Occipital lobe (tissue), 2 donors: ENCODE data around the gene CCDC28B. TPM values are rescaled to one million over a fixed set of nuclear protein-coding genes. Genes with fewer than 3 reads are reported as not detected.
"Not testable (repeated sequence)": the region's sequence is repeated elsewhere in the genome, so short reads cannot be mapped to it uniquely, and the experiment has no call there.

Experiments
- DNase-seq: peaks from one replicate; lab custom pipeline; 2025; lab: John Stamatoyannopoulos, UW
- total RNA-seq: library from RNA; depleted of rRNA; stranded (reverse); fragments of >200 nt; gene quantifications from one replicate; pipeline ENCODE4 v1.2.3, GENCODE V29; 2014

The CCDC28B gene
- total RNA-seq, result 31.7 TPM

GRCh38 chr1:32200226-32201010, at the start of gene CCDC28B:
CCDC28B (plus strand) TSS chr1:32200595; CDS start chr1:32201936, 1,341 bp downstream.
- DNase-seq, result peak; percentile 62

- no peak for DNase-seq
Observed at GRCh38 chr1:32150847-32151246, 49.5 kb upstream of the CCDC28B start.

- no peak for DNase-seq
Observed at GRCh38 chr1:32151319-32151787, 49.0 kb upstream of the CCDC28B start.

GRCh38 chr1:32159189-32159588, 41.2 kb upstream of the CCDC28B start:
- DNase-seq, result no peak

GRCh38 chr1:32163405-32163804, 37.0 kb upstream of the CCDC28B start:
- no peak for DNase-seq

GRCh38 chr1:32165633-32166032, 34.8 kb upstream of the CCDC28B start:
- not testable (repeated sequence) for DNase-seq

GRCh38 chr1:32170991-32171390, 29.4 kb upstream of the CCDC28B start:
- no peak for DNase-seq

- DNase-seq, result no peak
Observed at GRCh38 chr1:32172621-32173245, 27.7 kb upstream of the CCDC28B start.

- no peak for DNase-seq
Observed at GRCh38 chr1:32178380-32179192, 21.8 kb upstream of the CCDC28B start.

- DNase-seq, result no peak
Observed at GRCh38 chr1:32179193-32179442, 21.3 kb upstream of the CCDC28B start.

- peak; percentile 91 for DNase-seq
Observed at GRCh38 chr1:32179443-32180185, 20.8 kb upstream of the CCDC28B start, which contains the start of gene TXLNA. TXLNA (plus strand) TSS chr1:32179675; CDS start chr1:32180346, 671 bp downstream.

GRCh38 chr1:32180186-32181060, 20.0 kb upstream of the CCDC28B start:
- no peak for DNase-seq

GRCh38 chr1:32181065-32181464, 19.3 kb upstream of the CCDC28B start:
- DNase-seq, result no peak

- no peak for DNase-seq
Observed at GRCh38 chr1:32181563-32181962, 18.8 kb upstream of the CCDC28B start.

GRCh38 chr1:32182060-32182459, 18.3 kb upstream of the CCDC28B start:
- no peak for DNase-seq

GRCh38 chr1:32184650-32185049, 15.7 kb upstream of the CCDC28B start:
- no peak for DNase-seq

GRCh38 chr1:32186077-32186476, 14.3 kb upstream of the CCDC28B start:
- no peak for DNase-seq

- no peak for DNase-seq
Observed at GRCh38 chr1:32186491-32186890, 13.9 kb upstream of the CCDC28B start.

- no peak for DNase-seq
Observed at GRCh38 chr1:32187850-32188249, 12.5 kb upstream of the CCDC28B start.

- DNase-seq, result no peak
Observed at GRCh38 chr1:32192220-32192948, 8.0 kb upstream of the CCDC28B start.
